Fibroblast of peridontal ligament (primary cell): Measurements from ENCODE around the gene AHCYL1.
A peak's percentile ranks its signal among the peaks of the same experiment; 100 is the strongest.
"Not testable (repeated sequence)": the region's sequence is repeated elsewhere in the genome, so short reads cannot be mapped to it uniquely, and the experiment has no call there.

ENCODE experiments used
- DNase-seq: peaks from one replicate; pipeline ENCODE4 v3.0.0-alpha.2; 2010; ENCODE audit errors: extremely low read depth

The AHCYL1 gene

GRCh38 chr1:109997204-109997866 lies 12.8 kb downstream of the AHCYL1 start:
- no peak for DNase-seq

- no peak for DNase-seq
Measured at GRCh38 chr1:109997867-109998229, 13.3 kb downstream of the AHCYL1 start.

GRCh38 chr1:110002695-110003094 lies 18.1 kb downstream of the AHCYL1 start:
- DNase-seq: no peak

- DNase-seq: peak; percentile 97
Measured at GRCh38 chr1:110003747-110004428, 19.3 kb downstream of the AHCYL1 start.

- no peak for DNase-seq
Measured at GRCh38 chr1:110004583-110004982, 20.0 kb downstream of the AHCYL1 start.

- DNase-seq: no peak
Measured at GRCh38 chr1:110005971-110006370, 21.4 kb downstream of the AHCYL1 start.

- DNase-seq: no peak
Measured at GRCh38 chr1:110006516-110006915, 22.0 kb downstream of the AHCYL1 start.

GRCh38 chr1:110007046-110007830 lies 22.7 kb downstream of the AHCYL1 start:
- DNase-seq: no peak

GRCh38 chr1:110008971-110009565 lies 24.5 kb downstream of the AHCYL1 start:
- DNase-seq: no peak

GRCh38 chr1:110011527-110012041 lies 27.0 kb downstream of the AHCYL1 start:
- peak; percentile 77 for DNase-seq

- no peak for DNase-seq
Measured at GRCh38 chr1:110012100-110012780, 27.7 kb downstream of the AHCYL1 start.

GRCh38 chr1:110017792-110018191 lies 33.2 kb downstream of the AHCYL1 start:
- no peak for DNase-seq

GRCh38 chr1:110018396-110018795 lies 33.8 kb downstream of the AHCYL1 start:
- DNase-seq: no peak

GRCh38 chr1:110019770-110020169 lies 35.2 kb downstream of the AHCYL1 start:
- no peak for DNase-seq

- no peak for DNase-seq
Measured at GRCh38 chr1:110021285-110021684, 36.7 kb downstream of the AHCYL1 start.

- DNase-seq: no peak
Measured at GRCh38 chr1:110024613-110025012, 40.0 kb downstream of the AHCYL1 start.

GRCh38 chr1:110030687-110031086 lies 46.1 kb downstream of the AHCYL1 start:
- not testable (repeated sequence) for DNase-seq

- no peak for DNase-seq
Measured at GRCh38 chr1:110032327-110032726, 47.8 kb downstream of the AHCYL1 start.

- DNase-seq: no peak
Measured at GRCh38 chr1:110033421-110033820, 48.9 kb downstream of the AHCYL1 start.

GRCh38 chr1:110034040-110034450 lies 49.5 kb downstream of the AHCYL1 start:
- DNase-seq: no peak

GRCh38 chr1:110034451-110035235 lies 50.1 kb downstream of the AHCYL1 start, which contains the start of gene STRIP1:
Gene STRIP1, plus strand, starts transcription at chr1:110034624. Its CDS starts 14 bp downstream, at chr1:110034638.
- peak; percentile 99 for DNase-seq
